ENCODE data around the gene KATNAL1.

KATNAL1 gene

DNA sequence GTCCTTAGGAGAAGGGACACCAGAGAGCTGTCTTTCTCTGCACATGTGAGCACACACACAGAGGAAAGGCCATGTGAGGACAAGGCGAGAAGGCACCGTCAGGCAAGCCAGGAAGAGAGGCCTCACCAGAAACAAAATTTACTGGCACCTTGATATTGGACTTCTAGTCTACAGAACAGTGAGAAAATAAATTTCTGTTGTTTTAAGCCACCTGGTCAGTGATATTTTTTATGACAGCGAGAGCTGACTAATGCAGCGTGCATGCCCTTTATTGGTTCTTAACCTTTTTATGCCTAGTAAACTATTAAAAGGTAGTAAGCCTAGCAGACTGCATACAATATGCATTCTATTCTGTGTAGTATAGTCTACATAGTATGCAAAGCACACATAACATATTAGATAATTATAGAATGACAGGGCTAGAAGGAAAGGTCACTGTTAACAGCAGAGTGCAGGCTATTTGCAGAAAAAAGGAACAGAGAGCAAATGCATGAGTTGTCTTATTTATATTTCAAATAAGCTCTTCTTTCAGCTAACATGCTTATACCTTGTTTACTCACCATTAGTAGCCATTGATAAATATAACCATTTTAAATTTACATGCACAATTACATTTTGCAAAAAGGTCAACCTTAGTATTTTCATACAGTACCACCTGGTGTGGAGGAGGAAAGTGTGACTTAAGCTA is 25.2 kb upstream of the KATNAL1 start:
- DNase-seq (ENCODE audit: low read depth in 2 of 2) = no peak

DNA sequence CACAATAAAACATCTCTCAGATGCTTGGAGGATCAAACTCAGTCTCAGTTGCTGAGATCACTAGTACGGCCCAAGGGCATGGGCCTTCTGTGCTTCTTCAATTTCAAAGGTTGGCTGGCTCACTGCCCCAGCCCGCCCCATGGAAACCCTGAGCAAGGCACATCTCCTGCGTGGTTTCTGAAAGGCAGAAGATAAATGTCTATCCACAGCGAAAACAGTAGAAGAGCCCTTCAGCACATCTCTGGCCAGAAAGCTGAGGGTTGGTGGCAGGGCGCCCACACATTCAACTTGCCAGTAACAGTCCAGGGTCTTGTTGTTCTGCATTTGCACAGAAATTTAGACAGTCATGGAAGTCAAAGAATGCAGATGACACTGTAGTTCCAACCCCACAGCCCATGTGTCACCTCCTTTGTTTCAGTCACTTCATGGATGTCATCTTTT is 24.0 kb upstream of the KATNAL1 start:
- DNase-seq (ENCODE audit: low read depth in 2 of 2) = no peak

DNA sequence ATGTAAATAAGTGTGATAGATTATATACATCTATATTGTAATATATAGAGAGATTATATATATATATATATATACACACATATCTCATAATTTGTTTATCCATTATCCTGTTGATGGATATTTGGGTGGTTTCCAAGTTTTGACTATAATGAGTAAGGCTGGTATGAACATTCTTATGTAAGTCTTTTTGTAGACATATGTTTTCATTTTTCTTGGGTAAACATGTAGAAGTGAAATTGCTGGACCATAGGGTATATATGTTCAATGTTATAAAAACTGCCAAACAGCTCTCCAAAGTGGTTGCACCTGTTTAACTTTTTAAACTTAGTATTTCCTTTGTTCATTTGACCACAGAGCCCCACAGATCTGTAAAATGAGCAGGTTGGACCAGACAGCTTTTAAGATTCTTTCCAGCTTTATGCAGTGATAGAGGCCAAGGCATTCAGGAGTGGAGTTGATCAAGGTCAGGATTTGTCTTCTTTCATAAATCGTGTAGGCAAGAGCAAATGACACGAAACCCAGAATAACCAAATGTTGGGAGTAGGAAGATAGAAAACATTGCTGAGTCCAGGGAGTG is 21.7 kb upstream of the KATNAL1 start:
- DNase-seq (ENCODE audit: low read depth in 2 of 2) = no peak

GRCh38 chr13:30325668-30326067 is 18.3 kb upstream of the KATNAL1 start:
- DNase-seq (ENCODE audit: low read depth in 2 of 2) = no peak

GRCh38 chr13:30323524-30323923 is 16.2 kb upstream of the KATNAL1 start:
- DNase-seq (ENCODE audit: low read depth in 2 of 2) = no peak

DNA sequence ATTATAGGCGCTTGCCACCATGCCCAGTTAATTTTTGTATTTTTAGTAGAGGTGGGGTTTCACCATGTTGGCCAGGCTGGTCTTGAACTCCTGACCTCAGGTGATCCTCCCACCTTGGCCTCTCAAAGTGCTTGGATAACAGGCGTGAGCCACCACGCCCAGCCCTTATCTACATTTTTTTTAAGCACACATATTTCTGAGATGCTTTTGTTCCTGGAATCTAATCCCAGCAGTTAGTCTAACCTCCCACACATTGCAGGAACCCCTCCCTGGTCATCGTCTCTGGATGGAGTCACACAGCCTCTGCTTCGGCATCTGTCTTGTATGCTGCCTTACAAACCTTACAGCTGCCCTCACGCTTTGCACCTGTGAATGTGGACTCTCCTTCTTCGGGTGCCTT is 15.1 kb upstream of the KATNAL1 start:
- no peak for DNase-seq (ENCODE audit: low read depth in 2 of 2)

- DNase-seq (ENCODE audit: low read depth in 2 of 2) = no peak
Observed at GRCh38 chr13:30321256-30321655, 13.9 kb upstream of the KATNAL1 start.

- DNase-seq (ENCODE audit: low read depth in 2 of 2) = no peak
Observed at GRCh38 chr13:30319655-30320054, 12.3 kb upstream of the KATNAL1 start.

GRCh38 chr13:30319130-30319529 is 11.8 kb upstream of the KATNAL1 start:
- DNase-seq (ENCODE audit: low read depth in 2 of 2) = no peak

GRCh38 chr13:30318026-30318425 is 10.7 kb upstream of the KATNAL1 start:
- no peak for DNase-seq (ENCODE audit: low read depth in 2 of 2)

DNA sequence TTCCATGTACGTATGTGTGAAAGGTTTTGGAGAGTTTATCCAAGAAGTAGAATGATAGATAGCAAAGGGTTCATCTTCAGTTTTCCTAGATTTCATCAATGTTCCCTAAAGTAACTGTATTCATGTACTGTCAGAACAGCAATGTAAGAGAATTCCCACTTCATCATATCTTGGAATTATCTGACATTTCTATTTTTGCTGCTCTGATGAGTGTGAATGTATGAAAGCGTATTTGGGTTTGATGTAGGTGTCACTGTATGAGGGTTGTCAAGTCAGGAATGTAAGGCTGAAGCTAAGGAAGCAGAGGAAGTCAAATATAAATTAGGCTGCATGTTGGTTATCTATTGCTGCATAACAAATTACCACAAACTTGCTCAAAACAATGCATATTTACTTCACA is 7.2 kb upstream of the KATNAL1 start:
- DNase-seq (ENCODE audit: low read depth in 2 of 2) = no peak

DNA sequence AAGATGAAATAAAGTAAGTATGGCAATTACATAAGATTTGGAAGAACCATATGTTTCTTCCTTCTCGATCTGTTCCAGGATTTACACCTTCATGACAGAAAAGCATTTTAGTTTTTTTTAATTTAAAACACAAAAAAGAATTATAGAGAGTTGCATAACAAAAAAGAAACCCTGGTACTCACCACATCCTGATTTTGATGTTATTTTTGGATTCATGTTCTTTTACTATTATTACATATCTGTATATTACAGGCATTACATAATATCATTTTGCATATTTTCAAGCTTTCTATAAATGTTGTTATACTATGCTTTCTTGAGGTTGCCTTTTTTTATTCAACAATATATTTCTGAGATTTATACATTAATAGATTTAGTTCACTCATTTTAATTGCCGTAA is 6.7 kb upstream of the KATNAL1 start:
- DNase-seq (ENCODE audit: low read depth in 2 of 2) = no peak

DNA sequence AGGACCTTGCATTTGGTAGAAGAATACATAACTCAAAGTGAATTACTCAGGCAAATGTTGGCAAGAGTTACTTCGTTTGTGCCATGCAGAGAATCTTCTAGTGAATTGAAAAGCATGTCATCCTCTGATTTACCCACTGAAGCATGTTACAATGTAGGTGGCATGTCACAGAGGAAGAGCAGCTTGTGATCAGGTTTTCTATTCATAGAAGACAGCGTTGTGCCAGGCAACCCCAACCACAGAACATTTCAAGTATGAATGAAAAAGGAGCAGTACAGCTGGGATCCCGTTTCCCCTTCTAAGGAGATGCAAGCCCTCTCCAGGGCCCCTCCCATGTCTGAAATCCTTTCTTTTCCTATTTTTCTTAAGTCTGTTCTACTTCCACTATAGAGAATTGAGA is 6.0 kb upstream of the KATNAL1 start:
- no peak for DNase-seq (ENCODE audit: low read depth in 2 of 2)

DNA sequence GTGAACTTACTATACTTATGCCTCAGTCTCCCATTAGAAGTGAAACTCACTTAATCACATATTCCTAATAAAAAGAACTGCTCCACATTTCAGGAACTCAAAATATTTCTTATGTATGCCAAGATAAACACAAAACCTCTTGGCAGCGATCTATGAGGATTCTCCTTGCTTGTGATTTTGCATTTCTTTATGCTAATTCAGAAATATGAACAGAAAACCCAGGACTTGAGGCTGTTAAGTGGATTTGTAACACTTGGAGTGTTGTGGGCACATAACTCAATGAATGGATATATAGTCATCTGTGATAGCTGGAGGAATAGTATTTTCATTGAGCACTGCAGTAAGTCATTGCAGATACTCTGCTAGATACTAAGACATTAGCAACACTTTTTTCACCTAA is 5.6 kb upstream of the KATNAL1 start:
- no peak for DNase-seq (ENCODE audit: low read depth in 2 of 2)

DNA sequence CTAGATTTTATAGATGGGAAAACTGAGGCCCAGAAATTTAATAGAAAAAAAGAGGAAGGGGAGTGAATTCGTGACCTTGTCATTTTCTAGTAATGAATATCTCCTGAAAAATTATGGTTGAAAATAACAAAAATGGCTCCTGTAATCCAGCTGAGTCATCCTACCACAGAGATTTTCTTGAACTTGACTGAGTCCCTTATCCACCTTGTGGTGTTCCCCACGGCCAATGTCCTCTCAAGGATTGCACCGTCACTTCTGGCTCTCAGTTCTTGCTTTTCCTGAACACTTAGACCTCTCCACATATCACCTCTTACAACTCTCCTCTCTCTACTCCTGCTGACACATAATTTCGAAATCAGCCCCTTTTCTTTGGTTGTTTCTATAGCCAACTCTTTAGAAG is 1.2 kb upstream of the KATNAL1 start:
- DNase-seq (ENCODE audit: low read depth in 2 of 2) = no peak

- DNase-seq (ENCODE audit: low read depth in 2 of 2) = no peak
Observed at GRCh38 chr13:30307971-30308290, 580 bp upstream of the KATNAL1 start.

DNA sequence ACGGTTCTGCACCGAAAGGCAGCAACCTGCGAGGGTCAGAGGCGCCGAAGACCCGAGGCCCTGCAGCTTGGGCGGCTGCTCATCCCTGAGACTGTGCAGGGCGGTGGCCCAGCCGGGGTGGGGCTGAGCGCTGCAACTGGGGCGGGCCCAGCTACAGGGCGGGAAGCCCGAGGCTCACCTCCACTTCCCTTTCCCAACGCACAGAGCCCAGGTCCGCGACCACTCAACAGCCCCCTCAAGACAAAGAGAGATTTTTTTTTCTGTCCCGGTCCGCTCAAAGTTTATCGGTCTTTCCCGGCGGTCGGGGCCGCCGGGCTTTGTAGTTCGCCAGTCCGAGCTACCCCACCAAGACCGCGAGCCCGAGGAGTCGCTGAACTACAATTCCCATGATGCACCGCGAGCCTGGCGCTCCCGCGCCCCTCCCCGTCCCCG is 573 bp downstream of the KATNAL1 start:
- peak; percentile 92 for DNase-seq (ENCODE audit: low read depth in 2 of 2)

DNA sequence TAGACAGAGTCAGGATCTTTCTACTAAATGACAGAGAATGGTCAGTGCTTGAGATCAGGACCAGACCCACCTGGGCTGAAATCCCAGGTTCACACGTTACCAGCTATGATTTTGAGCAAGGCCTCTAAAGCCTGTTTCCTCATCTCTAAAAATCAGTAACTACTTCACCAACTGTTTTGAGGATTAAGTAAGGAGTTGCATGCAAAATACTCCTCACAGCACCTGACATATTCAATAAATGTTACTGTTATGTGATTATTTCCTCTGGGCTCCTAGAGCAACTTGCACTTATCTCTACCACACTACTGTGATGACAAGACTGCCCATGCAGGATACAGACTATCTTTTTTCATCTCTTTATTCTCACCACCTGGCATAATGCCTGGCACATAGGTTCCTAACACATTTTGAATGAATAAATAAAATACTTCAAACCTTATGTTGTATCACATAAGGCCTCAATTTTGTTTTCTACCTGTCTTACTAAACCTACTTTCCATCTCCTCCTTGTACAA is 1.8 kb downstream of the KATNAL1 start:
- DNase-seq (ENCODE audit: low read depth in 2 of 2) = no peak

DNA sequence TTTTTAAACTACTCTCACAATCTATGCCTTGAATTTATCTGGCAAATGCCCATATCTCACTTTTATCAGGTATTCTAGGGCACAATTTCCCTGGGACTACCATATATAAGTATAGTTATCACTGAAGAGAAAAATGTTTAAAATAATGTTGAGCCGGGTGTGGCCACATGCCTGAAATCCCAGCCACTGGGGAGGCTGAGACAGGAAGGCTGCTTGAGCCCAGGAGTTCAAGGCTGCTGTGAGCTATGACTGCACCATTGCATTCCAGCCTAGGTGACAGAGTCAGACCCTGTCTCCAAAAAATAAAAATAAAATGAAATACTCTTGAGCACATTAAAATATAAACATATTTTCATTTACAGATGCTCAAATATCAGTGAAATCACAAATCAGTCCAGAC is 4.1 kb downstream of the KATNAL1 start:
- DNase-seq (ENCODE audit: low read depth in 2 of 2) = no peak

DNA sequence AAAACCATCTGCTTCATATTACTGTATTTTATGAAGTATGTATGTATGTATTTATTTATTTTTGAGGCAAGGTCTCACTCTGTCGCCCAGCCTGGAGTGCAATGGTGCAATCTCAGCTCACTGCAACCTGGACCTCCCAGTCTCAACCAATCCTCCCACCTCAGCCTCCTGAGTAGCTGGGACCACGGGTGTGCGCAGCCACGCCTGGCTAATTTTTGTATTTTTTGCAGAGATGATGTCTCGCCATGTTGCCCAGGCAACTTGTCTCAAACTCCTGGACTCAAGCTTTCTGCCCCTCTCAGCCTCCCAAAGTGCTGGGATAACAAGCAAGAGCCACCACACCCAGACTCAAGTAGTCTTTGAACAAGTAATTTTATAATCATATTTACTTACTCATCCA is 5.5 kb downstream of the KATNAL1 start:
- DNase-seq (ENCODE audit: low read depth in 2 of 2) = no peak

- DNase-seq (ENCODE audit: low read depth in 2 of 2) = no peak
Observed at GRCh38 chr13:30300596-30300995, 6.8 kb downstream of the KATNAL1 start.

- no peak for DNase-seq (ENCODE audit: low read depth in 2 of 2)
Observed at GRCh38 chr13:30299786-30300185, 7.6 kb downstream of the KATNAL1 start.

- DNase-seq (ENCODE audit: low read depth in 2 of 2) = no peak
Observed at GRCh38 chr13:30295116-30295515, 12.2 kb downstream of the KATNAL1 start.

GRCh38 chr13:30294004-30294403 is 13.3 kb downstream of the KATNAL1 start:
- DNase-seq (ENCODE audit: low read depth in 2 of 2) = no peak
